ENCODE measurements around the gene BRD9.
"Not testable (repeated sequence)": the region's sequence is repeated elsewhere in the genome, so short reads cannot be mapped to it uniquely, and the experiment has no call there.

Gene BRD9

DNA sequence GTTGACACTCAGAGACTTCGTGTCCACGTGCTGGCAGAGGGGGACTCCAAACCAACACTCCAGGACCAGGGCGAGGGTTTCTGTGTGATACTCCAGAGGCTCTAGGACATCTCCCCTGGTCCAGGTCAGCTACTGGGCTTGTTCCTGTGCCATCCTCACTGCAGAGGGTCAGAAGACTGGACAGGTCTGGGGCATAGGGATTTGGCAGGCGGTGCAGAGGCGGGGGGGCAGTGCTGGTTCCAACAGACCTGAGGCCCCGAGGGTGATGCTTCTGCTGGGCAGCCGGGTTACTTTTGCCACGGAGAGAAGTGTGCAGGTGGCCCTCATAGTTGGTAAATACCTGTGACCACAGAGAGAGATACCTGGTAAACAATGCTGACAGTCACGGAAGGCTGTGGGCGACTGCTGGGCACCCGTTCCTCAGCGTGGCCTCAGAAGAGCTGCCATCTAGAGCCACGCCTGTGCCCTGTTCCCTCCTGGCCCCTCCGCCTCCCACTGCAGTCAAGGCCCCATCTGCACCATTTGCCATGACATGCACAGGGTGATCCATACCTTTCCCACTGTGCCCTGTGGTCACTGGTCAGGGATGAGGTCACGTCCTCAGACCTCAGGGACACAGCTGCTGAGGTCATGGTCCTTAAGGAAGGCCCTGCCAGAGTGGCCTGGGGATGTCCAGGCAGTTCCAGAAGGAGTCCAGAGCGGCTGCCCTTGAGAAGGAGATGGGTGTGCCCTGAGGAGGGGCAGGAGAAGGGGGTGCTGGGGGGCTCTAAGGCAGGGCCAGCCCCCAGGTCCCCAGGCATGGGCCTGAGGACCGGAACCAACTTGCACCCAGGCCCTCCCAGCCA, 30.1 kb upstream of the BRD9 start:
- DNase-seq: no peak

DNA sequence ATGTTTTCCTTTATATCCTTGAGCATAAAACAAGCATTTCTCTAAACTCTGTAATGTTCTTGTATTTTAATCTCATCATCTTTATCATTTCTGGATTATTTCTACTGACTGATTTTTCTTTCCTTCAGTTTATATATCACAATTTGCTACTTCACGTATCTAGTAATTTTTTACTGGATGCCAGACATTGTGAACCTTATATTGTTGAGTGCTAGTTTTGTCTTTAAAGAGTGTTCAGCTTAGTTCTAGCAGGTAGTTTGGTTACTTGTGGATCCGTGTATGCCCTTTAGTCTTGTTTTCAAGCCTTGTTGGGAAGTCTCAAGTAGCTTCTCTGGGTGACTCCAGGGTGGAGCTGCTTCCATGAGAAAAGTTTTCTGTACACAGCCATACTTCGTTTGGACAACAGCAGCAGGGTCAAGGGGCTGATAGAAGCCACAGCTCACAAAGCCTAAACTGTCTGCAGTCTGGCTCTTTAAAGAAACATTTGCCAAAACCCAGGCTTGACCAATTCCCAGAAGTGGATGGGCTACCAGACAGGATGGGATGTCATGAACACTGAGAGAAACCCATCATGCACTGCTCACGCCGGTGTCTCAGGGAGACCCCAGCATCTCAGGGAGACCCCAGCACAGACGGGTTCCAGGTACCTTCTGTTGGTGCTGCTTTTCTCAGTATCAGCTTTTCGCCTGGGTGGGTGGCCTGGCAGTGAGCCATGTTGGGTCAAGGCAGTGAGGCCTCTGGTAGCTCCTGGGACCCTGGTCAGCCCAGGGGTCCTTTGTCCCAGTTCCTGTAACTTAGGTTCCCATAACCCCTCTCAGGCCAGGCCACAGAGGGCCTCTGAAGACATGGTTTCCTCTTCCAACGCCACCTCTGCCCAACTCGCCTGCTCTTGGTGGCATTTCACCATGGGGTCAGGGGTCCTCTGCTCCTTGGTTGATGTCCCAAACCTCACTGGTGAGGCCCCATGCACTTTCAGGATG, 29.1 kb upstream of the BRD9 start:
- DNase-seq: no peak

DNA sequence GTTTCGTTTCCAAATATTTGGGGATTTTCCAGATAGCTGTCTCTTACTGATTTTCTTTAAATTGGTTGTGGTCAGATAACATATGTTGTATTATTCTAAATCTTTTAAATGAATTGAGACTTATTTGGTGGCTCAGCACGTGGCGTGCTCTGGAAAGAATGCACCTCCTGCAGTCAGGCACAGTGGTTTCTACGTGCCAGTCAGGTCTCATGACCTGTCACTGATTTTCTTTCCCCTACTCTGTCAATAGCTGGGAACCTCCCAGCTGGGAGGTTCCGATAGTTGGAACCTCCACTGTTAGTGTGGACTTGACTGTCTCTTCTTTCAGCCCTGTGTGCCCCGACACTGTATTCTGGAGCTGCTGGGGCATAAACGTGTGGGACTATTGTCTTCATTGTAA, 27.7 kb upstream of the BRD9 start:
- DNase-seq: no peak

DNA sequence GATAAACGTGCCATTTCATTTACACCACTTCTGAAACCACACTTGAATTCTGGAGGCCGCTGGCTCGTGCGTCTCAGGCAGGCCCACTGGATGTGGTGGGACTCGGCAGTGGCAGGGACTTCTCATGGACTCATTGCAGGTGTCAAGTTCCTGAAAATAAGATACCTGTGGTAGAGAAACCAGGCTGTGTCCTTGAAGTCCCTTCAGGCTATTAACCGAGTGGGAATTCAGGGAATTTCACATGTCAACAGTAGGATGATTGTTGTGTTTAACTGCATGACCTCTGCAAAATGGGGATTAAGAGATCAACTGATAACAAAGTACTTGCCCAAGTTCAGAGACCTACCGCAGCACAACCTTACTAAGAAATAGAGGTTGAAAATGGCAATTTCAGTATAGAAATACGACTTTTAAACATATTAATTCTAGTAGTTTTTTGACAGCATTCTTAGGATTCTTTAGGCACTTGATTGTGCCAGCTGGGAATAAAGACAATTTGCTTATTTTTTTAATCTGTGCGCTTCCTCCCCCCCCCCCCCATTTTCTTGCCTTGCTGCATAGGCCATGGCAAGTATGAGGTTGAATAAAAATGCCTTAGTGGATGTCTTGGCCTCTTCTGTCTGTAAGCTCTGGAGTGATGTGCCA, 26.9 kb upstream of the BRD9 start:
- DNase-seq: no peak

DNA sequence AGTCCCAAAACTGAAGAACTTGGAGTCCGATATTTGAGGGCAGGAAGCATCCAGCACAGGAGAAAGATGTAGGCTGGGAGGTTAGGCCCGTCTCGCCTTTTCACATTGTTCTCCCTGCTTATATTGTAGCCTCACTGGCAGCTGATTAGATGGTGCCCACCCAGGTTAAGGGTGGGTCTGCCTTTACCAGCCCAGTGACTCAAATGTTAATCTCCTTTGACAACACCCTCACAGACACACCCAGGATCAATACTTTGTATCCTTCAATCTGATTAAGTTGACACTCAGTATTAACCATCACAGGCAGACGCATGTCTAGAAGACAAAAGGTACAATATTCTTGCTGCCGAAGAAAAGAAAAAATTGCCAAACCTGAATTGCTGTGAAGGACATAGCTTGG, 26.1 kb upstream of the BRD9 start:
- not testable (repeated sequence) for DNase-seq

GRCh38 chr5:916441-917293, 24.1 kb upstream of the BRD9 start:
- DNase-seq: no peak

DNA sequence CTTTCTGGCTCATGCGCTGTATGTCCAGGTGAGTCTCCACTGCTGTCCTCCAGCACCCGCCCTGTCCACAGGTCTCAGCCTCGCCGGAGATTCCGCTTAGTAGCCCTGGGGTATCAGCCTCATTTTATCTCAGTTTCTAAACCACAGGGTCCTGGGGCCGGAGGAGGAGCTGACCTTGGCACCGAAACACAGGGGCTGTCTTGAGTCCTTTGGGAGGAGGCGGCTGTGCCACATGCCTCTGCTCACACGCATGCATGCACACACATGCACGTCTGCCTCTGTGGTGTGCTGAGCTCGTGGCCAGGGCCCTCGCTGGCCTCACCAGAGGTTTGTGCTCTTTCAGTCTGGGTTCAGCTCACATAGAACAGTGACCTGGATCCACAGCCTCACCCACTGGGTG, 23.3 kb upstream of the BRD9 start:
- DNase-seq: no peak

DNA sequence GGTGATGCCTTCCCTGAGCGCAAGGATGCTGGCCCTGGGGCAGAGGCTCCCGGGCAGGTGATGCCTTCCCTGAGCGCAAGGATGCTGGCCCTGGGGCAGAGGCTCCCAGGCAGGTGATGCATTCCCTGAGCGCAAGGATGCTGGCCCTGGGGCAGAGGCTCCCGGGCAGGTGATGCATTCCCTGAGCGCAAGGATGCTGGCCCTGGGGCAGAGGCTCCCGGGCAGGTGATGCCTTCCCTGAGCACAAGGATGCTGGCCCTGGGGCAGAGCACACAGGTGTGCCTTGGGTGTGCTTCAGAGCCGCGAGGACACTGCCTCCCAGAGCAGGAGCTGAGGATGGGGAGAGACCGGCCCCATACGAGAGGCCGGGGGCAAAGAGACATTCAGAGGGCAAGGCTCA, 22.7 kb upstream of the BRD9 start:
- DNase-seq: not testable (repeated sequence)

DNA sequence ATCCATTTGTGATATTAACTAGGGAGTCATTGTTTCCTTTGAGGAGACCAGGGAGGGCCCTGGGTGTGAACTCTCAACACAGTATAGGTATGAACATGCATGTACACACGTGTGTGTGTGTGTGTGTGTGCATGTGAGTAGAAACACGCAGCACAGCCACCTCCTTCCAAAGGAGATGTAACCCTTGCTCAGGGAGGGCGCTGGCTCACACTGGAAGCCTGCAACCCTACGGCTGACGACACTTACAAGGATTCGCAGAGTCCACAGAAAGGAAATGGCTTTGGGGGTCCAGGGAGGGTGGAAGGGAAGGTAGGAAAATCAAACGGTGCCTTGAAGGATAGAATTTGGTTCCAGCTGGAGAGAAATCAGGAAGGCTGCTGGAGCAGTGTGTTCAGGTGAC, 22.0 kb upstream of the BRD9 start:
- no peak for DNase-seq

DNA sequence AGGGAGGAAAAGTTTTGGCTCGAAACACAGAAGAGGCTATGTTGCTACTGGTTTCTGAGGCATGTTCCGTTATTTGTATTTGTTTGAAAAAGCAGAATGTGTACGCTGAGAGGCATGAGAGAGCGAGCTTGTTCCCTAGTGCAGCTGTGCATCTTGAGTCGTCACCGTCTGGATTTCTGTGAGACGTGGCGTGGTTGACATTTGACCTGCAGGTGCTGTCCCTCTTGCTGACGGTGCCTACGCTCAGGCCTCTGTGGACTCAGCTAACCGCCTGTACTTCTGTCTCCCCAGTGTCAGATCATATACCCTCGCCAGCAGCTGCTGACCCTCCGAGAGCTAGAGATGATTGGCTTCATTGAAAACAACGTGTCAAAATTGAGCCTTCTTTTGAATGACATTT, 21.6 kb upstream of the BRD9 start:
- DNase-seq: no peak

- peak; percentile 69 to 72 for DNase-seq
Observed at GRCh38 chr5:912280-913091, 19.9 kb upstream of the BRD9 start.

- no peak for DNase-seq
Observed at GRCh38 chr5:911601-912000, 19.0 kb upstream of the BRD9 start.

GRCh38 chr5:910769-911160, 18.2 kb upstream of the BRD9 start:
- DNase-seq: no peak

- DNase-seq: no peak
Observed at GRCh38 chr5:909994-910768, 17.6 kb upstream of the BRD9 start.

DNA sequence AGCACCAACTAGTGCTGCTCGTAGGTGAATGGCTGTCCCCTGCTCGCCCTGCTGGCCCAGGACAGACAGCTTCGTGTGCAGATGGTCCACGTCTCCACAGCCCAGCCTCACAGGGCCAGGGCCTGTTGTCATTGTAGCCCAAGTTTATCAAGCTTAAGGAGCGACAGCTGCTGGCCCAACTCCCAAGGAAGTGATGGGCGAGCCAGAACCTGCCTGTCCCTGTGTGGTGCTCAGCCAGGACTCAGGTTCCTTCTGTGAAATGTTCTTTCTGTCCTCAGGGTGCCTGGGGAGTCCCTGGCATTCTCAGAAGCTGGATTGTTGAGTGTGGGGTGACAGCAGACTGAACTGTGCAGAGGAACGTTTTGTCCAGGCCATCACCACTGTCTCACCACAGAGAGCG, 16.5 kb upstream of the BRD9 start:
- DNase-seq: no peak

DNA sequence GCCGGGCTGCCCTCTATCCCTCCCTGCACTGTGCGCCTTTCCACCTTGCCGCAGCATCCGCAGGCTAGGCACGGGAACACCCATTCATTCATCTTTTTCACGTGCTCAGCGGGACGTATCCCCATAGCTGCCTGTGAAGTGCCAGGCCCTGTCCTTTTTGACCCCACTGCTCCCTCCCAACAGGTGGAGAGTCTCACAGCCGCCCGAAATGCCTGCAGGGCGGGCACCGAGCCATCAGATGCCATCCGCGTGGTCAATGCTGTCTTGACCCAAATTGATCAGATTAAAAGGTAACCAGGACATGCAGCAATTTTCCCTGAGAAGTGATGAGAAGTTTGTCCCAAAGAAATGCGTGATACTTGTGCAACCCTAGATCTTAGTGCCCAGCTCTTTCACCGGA, 15.6 kb upstream of the BRD9 start:
- DNase-seq: no peak

- no peak for DNase-seq
Observed at GRCh38 chr5:907366-907910, 14.8 kb upstream of the BRD9 start.

- no peak for DNase-seq
Observed at GRCh38 chr5:905139-905642, 12.6 kb upstream of the BRD9 start.

GRCh38 chr5:903756-904096, 11.1 kb upstream of the BRD9 start:
- DNase-seq: no peak
